Immature natural killer cell (primary cell): Measurements from ENCODE around the gene GPR108. TPM values are rescaled to one million over a fixed set of nuclear protein-coding genes. Genes with fewer than 3 reads are reported as not detected.
A peak's percentile ranks its signal among the peaks of the same experiment; 100 is the strongest.
"Not testable (repeated sequence)": the region's sequence is repeated elsewhere in the genome, so short reads cannot be mapped to it uniquely, and the experiment has no call there.

ENCODE experiments used
- DNase-seq, 3 donors: peaks; one replicate each; pipeline ENCODE4 v3.0.0; 2022; ENCODE audit warnings: mixed read lengths in 1 of 3
- H3K27ac Mint-ChIP-seq, 6 donors: one replicate each; pipeline ENCODE4 v1.8.0; 2020; ENCODE audit warnings: mixed read lengths in 6 of 6, mild to moderate bottlenecking in 5 of 6, inconsistent platforms in 4 of 6, moderate library complexity in 3 of 6
- H3K27me3 Mint-ChIP-seq, 3 donors: one replicate each; pipeline ENCODE4 v1.8.0; 2020 to 2021; ENCODE audit warnings: low read depth in 3 of 3, mild to moderate bottlenecking in 3 of 3, mixed read lengths in 3 of 3, moderate library complexity in 3 of 3, inconsistent platforms in 1 of 3
- H3K36me3 Mint-ChIP-seq, 3 donors: one replicate each; pipeline ENCODE4 v1.8.0; 2020; ENCODE audit warnings: mixed read lengths in 3 of 3, inconsistent platforms in 2 of 3, mild to moderate bottlenecking in 2 of 3
- H3K4me1 Mint-ChIP-seq, 2 donors: one replicate each; pipeline ENCODE4 v1.8.0; 2020; ENCODE audit warnings: inconsistent platforms in 2 of 2, mild to moderate bottlenecking in 2 of 2, mixed read lengths in 2 of 2, moderate library complexity in 1 of 2
- H3K4me3 Mint-ChIP-seq, 5 donors: one replicate each; pipeline ENCODE4 v1.8.0; 2020; ENCODE audit warnings: mild to moderate bottlenecking in 5 of 5, mixed read lengths in 5 of 5, inconsistent platforms in 3 of 5, moderate library complexity in 3 of 5
- H3K9me3 Mint-ChIP-seq, 6 donors: one replicate each; pipeline ENCODE4 v1.8.0; 2020; ENCODE audit warnings: mild to moderate bottlenecking in 6 of 6, mixed read lengths in 6 of 6, inconsistent platforms in 4 of 6, moderate library complexity in 3 of 6
- polyA plus RNA-seq, 3 donors: library from polyadenylated mRNA; unstranded; fragments of 300-500 nt; fragmentation: Illumina TruSeq; gene quantifications; one replicate each; pipeline ENCODE4 v1.2.3, GENCODE V29; 2021

GPR108 gene
- 100 to 1,000 TPM; 127 to 178 (median 160) TPM for polyA plus RNA-seq

DNA sequence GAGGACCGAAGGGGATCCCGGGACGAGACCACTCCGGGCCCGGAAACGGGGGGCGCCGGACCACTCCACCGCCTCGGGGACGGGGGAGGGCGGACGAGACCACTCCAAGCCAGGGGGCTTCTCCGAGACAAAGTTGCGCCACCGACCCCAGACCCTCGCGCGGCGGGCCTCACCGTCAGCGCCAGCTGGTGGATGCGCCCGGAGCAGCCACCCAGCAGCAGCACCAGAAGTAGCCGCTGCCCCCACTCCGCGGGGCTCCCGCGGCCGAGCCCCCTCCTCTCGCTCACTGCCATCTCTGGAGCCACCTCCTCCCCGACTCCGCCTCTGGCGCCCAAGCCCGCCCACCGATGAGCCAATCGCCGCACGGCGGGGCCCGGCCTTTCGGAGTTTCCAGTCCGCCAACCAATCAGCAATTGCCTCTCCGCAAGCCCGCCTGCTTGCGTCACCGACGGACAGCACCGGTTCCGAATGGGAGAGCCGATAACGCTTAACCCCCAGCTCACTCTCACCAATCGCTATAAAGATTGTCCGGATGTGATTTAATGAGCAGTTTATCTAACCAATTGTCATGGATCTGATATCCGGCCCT, at the start of gene GPR108:
Gene GPR108, minus strand, starts transcription at position 297 of the 589 bp plus-strand sequence. Its CDS starts 4 bp downstream, at position 293.
- Mint-ChIP-seq H3K4me1 (peaks cover 33 to 40% of the 10 kb centered on the region in 2 donors), H3K27me3 (peaks cover 7 to 25% (median 12%) of the 10 kb centered on the region in 3 donors), H3K4me3 (peak within 1 kb of the TSS; percentile 95 to 97 (median 97)), H3K36me3 (peaks cover 3 to 12% (median 6%) of the 10 kb centered on the region in 3 donors), H3K9me3 (peaks cover 0 to 1% (median 0%) of the 10 kb centered on the region in 6 donors), H3K27ac (peak within 1 kb of the TSS; percentile 97 to 99 (median 97))
- peak; percentile 100 for DNase-seq

DNA sequence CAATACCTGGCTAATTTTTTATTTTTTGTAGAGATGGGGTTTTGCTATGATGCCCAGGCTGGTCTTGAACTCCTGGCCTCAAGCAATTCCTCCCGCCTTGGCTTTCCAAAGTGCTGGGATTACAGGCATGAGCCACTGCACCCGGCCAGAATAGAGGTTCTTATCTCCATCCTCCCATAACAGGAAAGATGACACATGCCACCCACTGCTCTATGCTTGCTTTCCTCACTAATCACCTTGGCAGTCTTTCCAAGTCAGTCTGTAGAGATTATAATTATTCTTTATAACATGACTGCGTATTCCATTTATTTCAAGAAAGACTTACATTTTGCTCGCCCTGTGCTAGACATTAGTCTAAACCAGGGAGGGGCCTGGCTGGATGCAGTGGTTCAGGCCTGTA, 41.8 kb upstream of the GPR108 start:
- Mint-ChIP-seq H3K4me1 (peaks cover 64 to 69% of the 10 kb centered on the region in 2 donors), H3K27me3 (peaks cover 0 to 10% (median 2%) of the 10 kb centered on the region in 3 donors), H3K9me3 (no peaks in the 10 kb centered on the region), H3K36me3 (peaks cover 20 to 32% (median 21%) of the 10 kb centered on the region in 3 donors), H3K27ac (peak overlapping the region; percentile 35 to 94 (median 87)), H3K4me3 (peak overlapping the region in 1 of 5 donors; percentile 30)
- DNase-seq, result no peak

DNA sequence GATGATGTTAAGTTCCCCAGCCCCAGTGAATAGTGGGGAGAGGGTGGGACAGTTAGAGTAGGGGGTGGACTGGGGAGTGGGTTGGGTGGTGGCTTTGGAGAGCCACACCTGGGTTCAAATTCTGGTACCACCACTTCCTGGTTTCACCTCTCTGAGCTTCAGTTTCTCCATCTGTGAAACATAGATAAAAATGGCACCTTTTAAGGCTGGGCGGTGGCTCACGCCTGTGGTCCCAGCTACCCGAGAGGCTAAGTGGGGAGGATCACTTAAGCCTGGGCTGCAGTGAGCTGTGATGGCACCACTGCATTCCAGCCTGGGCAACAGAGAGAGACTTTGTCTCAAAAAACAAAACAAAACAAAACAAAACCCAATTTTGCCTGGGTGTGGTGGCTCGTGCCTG, 41.0 kb upstream of the GPR108 start:
- peak in 2 of 3 donors; percentile 22 to 31 for DNase-seq

DNA sequence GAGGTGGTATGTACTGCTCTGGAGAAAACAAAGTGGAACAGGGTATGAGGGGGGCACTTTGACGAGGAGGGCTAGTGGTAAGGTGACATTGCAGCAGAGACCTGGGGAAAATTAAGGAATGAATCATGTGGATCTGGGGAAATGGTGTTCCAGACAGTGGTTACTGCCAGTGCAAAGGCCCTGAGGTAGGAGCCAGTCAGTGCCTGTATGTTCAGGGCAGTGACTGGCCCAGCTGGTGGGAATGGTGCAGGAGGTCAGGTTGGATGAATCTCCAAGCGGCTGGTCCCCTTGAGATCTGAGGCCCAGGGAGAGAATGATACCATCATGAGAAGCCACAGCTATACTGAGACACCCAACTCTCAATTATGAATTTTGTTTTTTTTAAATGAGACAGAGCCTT, 40.1 kb upstream of the GPR108 start:
- Mint-ChIP-seq H3K27ac (peak overlapping the region; percentile 81 to 95 (median 92)), H3K9me3 (no peaks in the 10 kb centered on the region), H3K4me3 (peak overlapping the region; percentile 20 to 75 (median 47)), H3K27me3 (peaks cover 2 to 14% (median 4%) of the 10 kb centered on the region in 3 donors), H3K36me3 (peaks cover 20 to 32% (median 21%) of the 10 kb centered on the region in 3 donors), H3K4me1 (peaks cover 66 to 73% of the 10 kb centered on the region in 2 donors)
- no peak for DNase-seq

More for the DNA sequence above, 41.0 kb upstream of the GPR108 start:
- Mint-ChIP-seq H3K36me3 (peaks cover 20 to 32% (median 21%) of the 10 kb centered on the region in 3 donors), H3K27ac (peak overlapping the region; percentile 84 to 95 (median 92)), H3K9me3 (no peaks in the 10 kb centered on the region), H3K4me1 (peaks cover 66 to 71% of the 10 kb centered on the region in 2 donors), H3K27me3 (peaks cover 2 to 10% (median 2%) of the 10 kb centered on the region in 3 donors), H3K4me3 (peak overlapping the region; percentile 63 to 78 (median 71))

DNA sequence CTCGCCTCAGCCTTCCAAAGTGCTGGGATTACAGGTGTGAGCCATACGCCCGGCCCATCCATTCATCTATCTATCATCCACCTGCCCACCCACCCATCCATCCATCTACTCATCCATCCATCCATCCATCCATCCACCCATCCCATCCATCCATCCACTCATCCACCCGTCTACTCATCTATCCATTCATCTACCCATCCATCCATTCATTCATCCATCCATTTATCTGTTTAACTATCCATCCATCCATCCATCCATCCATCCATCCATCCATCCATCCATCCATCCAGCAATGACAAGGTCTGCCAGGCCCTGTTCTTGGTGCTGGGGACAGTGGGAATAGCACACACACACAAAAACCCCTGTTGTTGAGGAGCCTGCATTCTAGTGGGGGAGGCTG, 39.6 kb upstream of the GPR108 start:
- Mint-ChIP-seq H3K27me3 (peaks cover 2 to 18% (median 8%) of the 10 kb centered on the region in 3 donors), H3K4me1 (peaks cover 70 to 77% of the 10 kb centered on the region in 2 donors)

DNA sequence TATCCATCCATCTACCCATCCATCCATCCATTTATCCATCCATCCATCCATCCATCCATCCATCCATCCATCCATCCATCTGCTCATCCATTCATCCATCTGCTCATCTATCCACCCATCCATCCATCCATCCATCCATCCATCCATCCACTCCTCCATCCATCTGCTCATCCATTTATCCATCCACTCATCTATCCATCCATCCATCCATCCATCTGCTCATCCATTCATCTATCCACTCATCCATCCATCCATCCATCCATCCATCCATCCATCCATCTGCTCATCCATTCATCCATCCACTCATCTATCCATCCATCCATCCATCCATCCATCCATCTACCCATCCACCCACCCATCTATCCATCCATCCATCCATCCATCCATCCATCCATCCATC, 38.7 kb upstream of the GPR108 start:
- Mint-ChIP-seq H3K4me1 (peaks cover 67 to 76% of the 10 kb centered on the region in 2 donors), H3K36me3 (peaks cover 20 to 24% (median 21%) of the 10 kb centered on the region in 3 donors), H3K4me3 (peak overlapping the region; percentile 16 to 61 (median 38)), H3K27ac (peak overlapping the region; percentile 48 to 92 (median 76)), H3K27me3 (peaks cover 2 to 22% (median 8%) of the 10 kb centered on the region in 3 donors)
- DNase-seq, H3K9me3 Mint-ChIP-seq: not testable (repeated sequence)

More for the DNA sequence above, 39.6 kb upstream of the GPR108 start:
- DNase-seq, result no peak
- peak overlapping the region; percentile 23 to 75 (median 47) for H3K4me3 Mint-ChIP-seq
- peak overlapping the region; percentile 74 to 95 (median 88) for H3K27ac Mint-ChIP-seq
- peaks cover 20 to 32% (median 21%) of the 10 kb centered on the region in 3 donors for H3K36me3 Mint-ChIP-seq
- H3K9me3 Mint-ChIP-seq, result no peaks in the 10 kb centered on the region

DNA sequence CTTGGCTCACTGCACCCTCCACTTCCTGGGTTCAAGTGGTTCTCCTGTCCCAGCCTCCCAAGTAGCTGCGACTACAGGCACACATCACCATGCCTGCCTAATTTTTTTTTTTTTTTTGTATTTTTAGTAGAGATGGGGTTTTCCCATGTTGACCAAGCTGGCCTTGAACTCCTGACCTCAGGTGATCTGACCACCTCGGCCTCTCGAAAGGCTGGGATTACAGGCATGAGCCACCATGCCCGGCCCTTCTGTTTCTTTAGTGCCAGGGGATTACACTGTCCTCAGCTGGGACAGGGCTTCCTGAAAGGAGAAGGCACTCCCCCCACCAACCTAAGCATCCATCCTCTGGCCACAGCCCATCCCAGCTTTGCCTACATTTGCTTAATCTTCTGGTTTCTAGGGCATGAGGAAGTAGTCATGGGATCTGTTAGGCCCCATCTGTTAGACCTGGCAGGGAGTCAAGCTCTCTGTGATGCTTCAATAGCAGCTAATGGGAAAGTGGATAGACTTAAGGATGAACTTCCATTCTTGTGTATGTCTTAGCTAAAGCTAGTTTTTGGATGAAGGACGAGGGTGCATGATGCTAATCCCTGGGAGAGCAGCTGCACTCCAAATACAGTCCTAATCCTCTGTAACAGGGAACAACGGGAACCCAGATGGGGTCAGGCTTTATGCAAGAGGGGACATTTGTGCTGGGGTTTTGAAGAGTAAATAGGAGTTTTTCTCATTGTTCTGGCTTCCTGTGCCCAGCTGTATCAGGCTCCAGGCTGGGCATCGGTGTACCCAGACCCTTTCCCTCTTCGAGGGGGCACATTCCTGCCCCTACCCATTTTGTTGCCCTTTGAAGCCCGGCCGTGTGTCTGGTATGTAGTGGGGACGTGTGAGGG, 37.7 kb upstream of the GPR108 start:
- Mint-ChIP-seq H3K27ac (peak overlapping the region; percentile 71 to 92 (median 85)), H3K9me3 (no peaks in the 10 kb centered on the region), H3K4me3 (peak overlapping the region; percentile 64 to 91 (median 68)), H3K27me3 (peaks cover 5 to 22% (median 8%) of the 10 kb centered on the region in 3 donors), H3K4me1 (peaks cover 65 to 76% of the 10 kb centered on the region in 2 donors), H3K36me3 (peaks cover 20 to 24% (median 21%) of the 10 kb centered on the region in 3 donors)
- no peak for DNase-seq

DNA sequence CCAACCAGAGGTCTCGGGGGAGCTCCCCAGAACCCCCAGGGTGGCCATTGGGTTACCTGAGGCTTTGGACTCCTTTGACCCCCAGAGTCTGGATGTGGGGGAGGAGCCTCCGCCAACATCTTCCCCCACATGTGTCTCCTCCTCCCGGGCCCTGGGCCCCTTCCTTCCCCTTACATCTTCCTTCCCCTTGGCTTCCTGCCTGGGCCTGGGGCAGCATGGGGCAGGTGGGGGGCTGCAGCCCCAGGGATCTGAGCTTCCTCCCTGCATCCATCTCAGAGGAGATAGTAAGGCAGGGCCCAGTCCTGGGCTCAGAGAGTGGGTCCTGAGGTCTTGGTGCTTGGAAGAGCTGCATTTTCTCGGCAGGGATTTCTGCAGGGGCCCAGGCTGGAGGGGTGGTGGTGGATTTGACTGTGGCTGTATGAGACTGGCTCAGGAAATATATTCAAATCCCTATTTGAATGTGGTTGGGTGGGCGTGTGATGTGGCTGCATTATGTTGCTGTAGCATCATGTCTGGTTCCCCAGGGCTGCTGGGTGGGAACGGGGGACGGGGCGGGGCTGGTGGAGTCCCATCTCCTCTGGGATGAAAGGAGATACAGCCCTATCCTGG, 36.0 kb upstream of the GPR108 start:
- peak; percentile 32 to 45 (median 42) for DNase-seq
- Mint-ChIP-seq H3K27me3 (peaks cover 5 to 23% (median 8%) of the 10 kb centered on the region in 3 donors), H3K27ac (peak overlapping the region; percentile 92 to 99 (median 96)), H3K4me1 (peaks cover 58 to 65% of the 10 kb centered on the region in 2 donors), H3K4me3 (peak overlapping the region; percentile 87 to 94 (median 91)), H3K36me3 (peaks cover 20 to 24% (median 21%) of the 10 kb centered on the region in 3 donors), H3K9me3 (no peaks in the 10 kb centered on the region)

DNA sequence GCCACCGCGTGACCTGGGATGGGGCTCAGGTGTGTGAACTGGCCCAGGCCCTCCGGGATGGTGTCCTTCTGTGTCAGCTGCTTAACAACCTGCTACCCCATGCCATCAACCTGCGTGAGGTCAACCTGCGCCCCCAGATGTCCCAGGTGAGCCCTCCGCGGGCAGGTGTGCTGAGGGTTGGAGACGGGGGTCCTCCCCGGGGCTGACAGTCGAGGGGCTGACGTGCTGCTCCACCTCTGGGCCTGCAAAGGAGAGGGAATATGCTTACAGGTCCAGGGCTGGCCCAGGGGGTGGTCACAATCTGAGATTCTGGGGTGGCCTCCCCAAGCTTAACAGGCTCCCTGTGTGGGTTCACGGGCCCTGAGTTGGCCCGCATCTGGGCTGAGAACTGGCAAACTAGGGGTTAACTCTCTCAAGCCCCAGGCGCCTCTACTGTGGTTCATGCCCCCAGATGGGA, 35.5 kb upstream of the GPR108 start:
- H3K4me1 Mint-ChIP-seq, result peaks cover 58 to 65% of the 10 kb centered on the region in 2 donors
- peaks cover 20 to 24% (median 21%) of the 10 kb centered on the region in 3 donors for H3K36me3 Mint-ChIP-seq
- H3K27ac Mint-ChIP-seq, result peak overlapping the region; percentile 92 to 99 (median 96)
- peaks cover 3 to 26% (median 9%) of the 10 kb centered on the region in 3 donors for H3K27me3 Mint-ChIP-seq
- H3K9me3 Mint-ChIP-seq, result no peaks in the 10 kb centered on the region
- no peak for DNase-seq
- peak overlapping the region; percentile 87 to 94 (median 91) for H3K4me3 Mint-ChIP-seq

DNA sequence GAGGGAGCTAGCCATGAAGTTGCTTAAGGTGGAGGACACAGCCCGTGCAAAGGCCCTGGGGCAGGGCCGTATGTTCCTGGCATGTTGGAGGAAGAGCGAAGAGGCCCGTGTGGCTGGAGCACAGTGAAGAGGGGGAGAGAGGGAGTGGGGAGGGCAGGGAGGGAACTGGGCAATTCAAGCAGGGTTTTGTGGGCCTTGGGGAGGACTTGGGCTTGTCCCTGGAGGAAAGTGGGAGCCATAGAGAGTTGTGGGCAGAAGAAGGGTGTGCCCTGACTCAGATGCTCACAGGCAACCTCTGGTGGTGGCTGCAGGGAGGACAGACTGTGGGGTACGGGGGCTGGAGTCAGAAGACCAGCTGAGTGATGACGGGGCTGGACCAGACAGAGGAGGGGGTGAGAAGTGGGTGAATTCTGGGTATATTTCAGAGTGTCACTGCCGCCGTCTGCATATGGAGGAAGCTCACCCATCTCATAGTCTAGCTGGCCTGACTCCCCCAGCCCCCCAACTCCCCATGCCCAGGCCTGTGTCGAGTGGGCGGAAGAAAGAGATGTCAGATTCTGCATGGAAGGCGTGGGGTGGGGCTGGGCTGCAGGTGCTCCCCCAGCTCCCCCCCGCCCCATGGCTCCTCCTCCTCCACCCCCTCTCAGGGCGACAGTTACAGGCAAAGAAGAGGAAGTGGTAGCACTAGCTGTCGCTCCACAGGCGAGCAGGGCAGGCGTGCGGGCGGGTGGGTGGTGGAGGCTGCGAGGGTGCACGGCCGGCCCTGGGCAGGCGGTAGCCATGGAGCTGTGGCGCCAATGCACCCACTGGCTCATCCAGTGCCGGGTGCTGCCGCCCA, 34.9 kb upstream of the GPR108 start, which contains the start of gene VAV1:
Gene VAV1, plus strand, starts transcription at position 681 of the 838 bp plus-strand sequence. Its CDS starts 100 bp downstream, at position 781.
- Mint-ChIP-seq H3K9me3 (no peaks in the 10 kb centered on the region), H3K27ac (peak within 1 kb of the TSS; percentile 92 to 99 (median 96)), H3K36me3 (peaks cover 17 to 21% (median 17%) of the 10 kb centered on the region in 3 donors), H3K27me3 (peaks cover 3 to 26% (median 12%) of the 10 kb centered on the region in 3 donors), H3K4me1 (peaks cover 58 to 65% of the 10 kb centered on the region in 2 donors), H3K4me3 (peak within 1 kb of the TSS; percentile 87 to 94 (median 91))
- DNase-seq, result peak; percentile 84 to 88 (median 86)

DNA sequence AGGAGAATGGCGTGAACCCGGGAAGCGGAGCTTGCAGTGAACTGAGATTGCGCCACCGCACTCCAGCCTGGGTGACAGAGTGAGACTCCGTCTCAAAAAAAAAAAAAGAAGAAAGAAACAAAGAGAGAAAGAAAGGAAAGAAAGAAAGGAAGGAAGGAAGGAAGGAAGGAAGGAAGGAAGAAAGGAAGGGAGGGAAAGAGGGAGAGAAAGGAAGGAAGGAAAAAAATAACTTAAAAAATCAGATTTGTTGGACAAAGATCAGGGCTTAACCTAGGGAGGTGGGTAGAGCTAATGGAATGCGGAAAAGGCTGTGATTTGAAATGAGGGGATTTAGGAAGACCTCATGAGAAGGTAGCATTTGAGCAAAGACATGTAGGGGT, 34.3 kb upstream of the GPR108 start:
- Mint-ChIP-seq H3K27ac (peak overlapping the region; percentile 92 to 99 (median 96)), H3K4me3 (peak overlapping the region; percentile 69 to 94 (median 91)), H3K36me3 (peaks cover 12 to 15% (median 12%) of the 10 kb centered on the region in 3 donors), H3K27me3 (peaks cover 3 to 29% (median 12%) of the 10 kb centered on the region in 3 donors), H3K4me1 (peaks cover 58 to 65% of the 10 kb centered on the region in 2 donors)
- not testable (repeated sequence) for H3K9me3 Mint-ChIP-seq, DNase-seq

DNA sequence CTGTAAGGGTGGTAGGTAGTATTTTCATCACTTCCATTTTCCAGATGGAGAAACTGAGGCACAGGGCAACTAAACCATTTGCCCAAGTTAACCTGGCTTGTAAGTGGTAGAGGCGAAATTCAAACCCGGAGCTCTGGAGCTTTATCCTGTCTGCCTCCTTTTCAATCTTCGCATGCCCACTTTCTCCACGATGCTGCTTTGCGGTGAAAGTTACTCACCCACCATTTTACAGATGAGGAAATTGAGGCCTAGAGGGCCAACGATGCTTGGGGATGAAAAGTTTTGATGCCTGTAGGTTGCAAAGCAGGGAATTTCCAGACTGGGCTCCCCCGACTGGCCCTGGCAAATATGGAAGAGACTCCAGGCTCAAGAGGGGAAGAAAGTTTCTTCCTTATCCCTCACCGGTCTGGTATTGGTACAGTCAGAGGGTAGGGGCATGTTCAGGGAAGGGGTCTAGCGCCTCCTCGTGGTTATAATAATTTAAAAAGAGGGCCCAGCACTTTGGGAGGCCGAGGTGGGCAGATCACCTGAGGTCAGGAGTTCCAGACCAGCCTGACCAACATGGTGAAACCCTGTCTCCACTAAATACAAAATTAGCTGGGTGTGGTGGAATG, 31.7 kb upstream of the GPR108 start:
- no peaks in the 10 kb centered on the region for H3K36me3 Mint-ChIP-seq
- peaks cover 43 to 53% of the 10 kb centered on the region in 2 donors for H3K4me1 Mint-ChIP-seq
- H3K27ac Mint-ChIP-seq, result peak overlapping the region; percentile 68 to 99 (median 90)
- no peaks in the 10 kb centered on the region for H3K9me3 Mint-ChIP-seq
- H3K4me3 Mint-ChIP-seq, result peak overlapping the region in 2 of 5 donors; percentile 9 to 45
- peaks cover 3 to 25% (median 12%) of the 10 kb centered on the region in 3 donors for H3K27me3 Mint-ChIP-seq
- DNase-seq, result peak in 1 of 3 donors; percentile 30
